Urothelium cell line (cell line): ENCODE data around the gene ABTB2.

ENCODE experiments used
- DNase-seq: peaks from one replicate; pipeline ENCODE4 v3.0.0; 2011; ENCODE audit warnings: low spot score, mixed read lengths
- FAIRE-seq: peaks from 2 replicates; lab custom pipeline; 2011; peaks lifted over from hg19 to GRCh38; lab: Jason Lieb, UNC

The ABTB2 gene

DNA sequence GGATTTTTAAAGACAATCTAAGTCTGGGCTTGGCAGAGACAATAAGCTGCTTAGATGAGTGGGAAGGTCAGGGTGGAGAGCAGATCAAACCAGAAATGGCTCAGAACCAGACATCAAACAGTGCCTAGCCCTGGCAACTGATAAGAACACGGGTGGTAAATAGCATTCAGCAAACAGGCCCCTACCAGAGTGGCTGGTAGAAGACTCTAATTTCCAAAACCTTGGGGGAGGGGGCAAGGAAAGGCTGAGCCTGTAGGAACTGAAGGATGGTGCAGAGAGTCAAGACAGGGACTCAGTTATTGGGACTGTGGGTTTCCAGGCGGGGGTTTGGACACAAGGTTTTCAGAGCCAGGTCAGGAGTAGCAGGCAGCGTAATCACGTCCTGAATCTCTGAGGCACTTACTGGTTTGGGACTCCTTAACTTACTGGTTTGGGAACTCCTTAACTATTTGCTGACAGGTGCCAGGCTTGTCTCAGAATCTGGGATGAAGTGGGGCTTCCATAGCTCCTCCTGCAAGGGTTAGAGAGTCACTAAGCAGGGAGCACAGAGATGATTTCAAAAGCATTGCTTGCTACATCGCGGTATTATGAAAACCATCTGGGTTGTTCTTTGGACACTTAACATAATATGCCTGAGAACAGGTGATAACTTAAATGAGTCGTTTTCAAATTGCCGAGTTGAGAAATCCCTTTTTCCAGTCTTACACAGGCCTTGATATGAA lies 5.7 kb upstream of the ABTB2 start:
- FAIRE-seq: no peak

DNA sequence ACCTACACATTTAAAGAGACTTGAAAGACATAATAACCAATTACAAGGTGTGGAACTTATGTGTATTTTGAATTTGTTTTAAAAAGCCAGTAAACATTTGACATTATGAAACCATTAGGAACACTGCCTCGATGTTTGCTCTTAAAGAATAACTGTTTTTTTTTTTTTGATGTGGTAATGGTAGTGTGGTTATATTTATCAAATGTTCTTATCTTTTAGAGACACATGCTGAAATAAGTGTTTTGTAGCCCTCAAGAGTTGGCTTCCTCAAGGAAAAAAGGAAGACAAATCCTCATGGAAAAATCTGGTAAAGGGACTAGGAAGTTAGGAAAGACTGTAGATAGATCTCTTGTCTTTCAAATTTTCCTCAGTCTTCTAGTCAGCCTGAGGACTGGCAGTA lies 2.2 kb upstream of the ABTB2 start:
- DNase-seq (no peak), FAIRE-seq (no peak)

More for the DNA sequence above, 5.7 kb upstream of the ABTB2 start:
- no peak for DNase-seq

DNA sequence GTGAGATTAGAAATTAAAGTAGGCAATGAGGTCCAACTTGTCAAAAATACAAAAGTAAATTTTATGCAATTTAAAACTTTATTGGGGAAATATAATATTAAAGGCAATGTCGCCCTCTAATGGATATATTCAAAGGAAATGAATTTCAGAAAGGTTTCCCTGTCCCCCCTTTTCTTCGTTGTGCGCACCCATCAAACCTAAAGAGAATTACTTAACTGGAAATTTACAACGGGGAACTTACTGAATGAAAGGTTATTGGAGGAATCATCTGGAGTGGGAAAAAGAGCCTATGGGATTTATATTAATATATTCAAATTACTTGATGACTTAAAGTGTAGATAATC lies 1.7 kb upstream of the ABTB2 start:
- FAIRE-seq: no peak
- no peak for DNase-seq

- DNase-seq: peak; percentile 63
- FAIRE-seq: peak; percentile 5
These were observed 1.1 kb upstream of the ABTB2 start for GRCh38 chr11:34358728-34359547.

GRCh38 chr11:34358258-34358727 lies 483 bp upstream of the ABTB2 start:
- FAIRE-seq (no peak), DNase-seq (no peak)

GRCh38 chr11:34356913-34357700 lies 703 bp downstream of the ABTB2 start:
- no peak for FAIRE-seq
- no peak for DNase-seq

DNA sequence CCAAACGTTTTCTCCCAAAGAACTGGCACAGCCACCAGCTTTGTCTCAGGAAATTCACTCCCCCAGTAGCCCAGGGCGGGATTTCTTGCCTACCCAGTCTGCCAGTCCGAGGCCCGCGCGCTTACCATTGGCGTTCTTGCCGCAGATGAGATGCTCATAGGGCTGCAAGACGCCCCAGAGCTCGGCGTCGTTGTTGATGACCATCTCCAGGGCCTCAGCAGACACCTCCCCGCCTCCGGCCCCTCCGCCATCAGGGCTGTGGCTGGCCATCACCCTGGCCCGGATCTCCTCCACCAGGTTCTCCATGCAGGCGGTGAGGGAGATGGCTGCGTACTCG lies 1.3 kb downstream of the ABTB2 start:
- FAIRE-seq (no peak), DNase-seq (no peak)

- DNase-seq (no peak), FAIRE-seq (no peak)
These were observed 1.7 kb downstream of the ABTB2 start for GRCh38 chr11:34356130-34356529.

GRCh38 chr11:34355726-34356125 lies 2.1 kb downstream of the ABTB2 start:
- DNase-seq: no peak
- FAIRE-seq: no peak

- no peak for FAIRE-seq
These were observed 3.0 kb downstream of the ABTB2 start for GRCh38 chr11:34354782-34355181.

DNA sequence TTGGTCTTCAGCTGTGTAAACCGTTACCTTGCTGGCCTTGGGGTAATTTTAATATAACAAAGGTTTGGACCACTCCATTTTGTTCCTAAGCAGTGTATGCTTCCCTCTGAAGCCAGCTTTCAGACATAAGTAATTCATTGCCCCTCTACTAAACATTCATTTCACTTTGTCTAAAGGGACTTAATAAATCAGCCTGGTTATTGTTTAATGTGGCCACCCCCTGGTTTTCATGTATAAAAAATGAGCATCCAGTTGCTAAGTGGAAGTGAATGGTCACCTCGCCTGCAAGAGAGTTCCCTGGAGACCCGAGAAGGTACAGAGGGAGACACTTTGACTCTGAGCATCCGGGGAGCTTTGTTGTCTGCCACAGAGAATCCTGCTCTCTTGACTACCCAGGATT lies 3.9 kb downstream of the ABTB2 start:
- DNase-seq: no peak
- FAIRE-seq: no peak

More at GRCh38 chr11:34354782-34355181, 3.0 kb downstream of the ABTB2 start:
- DNase-seq: no peak

DNA sequence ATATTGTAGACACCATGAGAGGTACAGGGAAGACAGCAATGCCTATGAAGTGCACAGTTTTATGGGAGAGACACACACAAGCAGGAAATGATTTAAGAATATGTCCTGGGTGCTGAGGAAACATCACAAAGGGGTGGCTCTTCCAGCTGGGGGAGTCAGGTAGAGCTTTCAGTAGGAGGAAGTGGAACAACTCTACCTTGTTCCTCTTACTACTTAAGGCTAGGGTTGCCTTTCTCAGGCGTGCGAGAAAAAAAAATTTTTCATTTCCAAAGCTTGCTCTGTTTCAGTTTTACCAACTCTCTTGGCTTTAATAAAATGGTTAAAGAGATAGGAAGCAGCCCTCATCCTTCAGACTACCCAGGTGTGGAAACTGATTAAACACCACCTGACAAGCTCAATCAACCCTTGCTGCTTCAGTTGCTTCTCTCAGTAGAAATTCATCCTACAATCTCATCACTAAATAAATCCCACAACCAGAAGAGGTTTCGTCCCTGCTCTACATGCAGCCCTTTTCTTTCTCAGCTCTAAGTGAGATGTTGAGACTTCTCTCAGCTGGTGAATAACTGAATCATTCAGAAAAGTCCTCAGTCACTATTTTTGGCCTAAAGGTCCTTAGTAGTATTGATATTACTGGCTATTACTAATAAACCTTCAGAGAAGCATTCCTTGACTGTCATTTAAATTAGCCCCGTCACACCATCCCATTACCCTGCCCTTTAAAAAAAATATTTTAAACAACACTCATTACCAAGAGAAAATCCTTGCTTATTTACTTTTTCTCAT lies 5.9 kb downstream of the ABTB2 start:
- DNase-seq (no peak), FAIRE-seq (no peak)

- FAIRE-seq: no peak
- no peak for DNase-seq
These were observed 6.8 kb downstream of the ABTB2 start for GRCh38 chr11:34351051-34351450.

DNA sequence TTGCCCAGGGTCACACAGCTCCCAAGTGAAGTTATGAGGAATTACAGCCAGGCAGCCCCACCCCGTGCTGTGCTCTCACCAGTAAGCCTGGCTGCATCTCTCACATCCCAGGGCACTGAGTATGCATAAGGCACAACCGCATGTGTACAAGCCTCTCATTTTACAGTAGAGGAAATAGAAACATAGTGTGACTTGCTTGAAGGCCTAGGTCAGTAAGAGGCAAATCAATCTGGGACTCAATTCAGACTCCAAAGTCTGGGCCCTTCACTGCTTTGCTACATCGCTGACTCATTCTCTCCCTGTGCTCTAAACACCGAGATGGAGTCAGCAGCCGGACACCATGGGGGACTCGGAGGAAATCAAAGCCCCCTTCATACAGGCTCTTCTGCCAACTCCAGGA lies 7.9 kb downstream of the ABTB2 start:
- no peak for DNase-seq
- no peak for FAIRE-seq

GRCh38 chr11:34348919-34349318 lies 8.9 kb downstream of the ABTB2 start:
- FAIRE-seq (no peak), DNase-seq (no peak)

DNA sequence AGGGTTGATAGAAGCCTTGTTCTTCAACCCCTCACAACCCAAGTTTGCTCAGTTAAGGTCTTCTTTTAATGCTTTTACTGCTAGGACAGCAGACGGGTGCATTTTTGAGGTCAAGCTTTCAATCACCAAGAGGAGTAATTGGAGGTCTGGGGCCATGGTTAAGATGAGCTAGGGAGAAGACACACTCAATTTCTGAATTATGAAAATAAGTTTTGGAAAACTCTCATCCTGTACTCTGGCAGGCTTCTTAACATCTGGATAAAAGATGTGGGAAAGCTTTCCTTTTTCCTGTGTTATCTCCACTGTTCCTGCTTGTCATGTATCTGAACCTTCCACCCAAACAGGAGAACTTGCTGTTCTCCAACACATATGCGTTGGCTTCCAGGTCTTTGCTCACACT lies 9.7 kb downstream of the ABTB2 start:
- DNase-seq: no peak
- no peak for FAIRE-seq

GRCh38 chr11:34346551-34346950 lies 11.3 kb downstream of the ABTB2 start:
- DNase-seq (no peak), FAIRE-seq (no peak)

DNA sequence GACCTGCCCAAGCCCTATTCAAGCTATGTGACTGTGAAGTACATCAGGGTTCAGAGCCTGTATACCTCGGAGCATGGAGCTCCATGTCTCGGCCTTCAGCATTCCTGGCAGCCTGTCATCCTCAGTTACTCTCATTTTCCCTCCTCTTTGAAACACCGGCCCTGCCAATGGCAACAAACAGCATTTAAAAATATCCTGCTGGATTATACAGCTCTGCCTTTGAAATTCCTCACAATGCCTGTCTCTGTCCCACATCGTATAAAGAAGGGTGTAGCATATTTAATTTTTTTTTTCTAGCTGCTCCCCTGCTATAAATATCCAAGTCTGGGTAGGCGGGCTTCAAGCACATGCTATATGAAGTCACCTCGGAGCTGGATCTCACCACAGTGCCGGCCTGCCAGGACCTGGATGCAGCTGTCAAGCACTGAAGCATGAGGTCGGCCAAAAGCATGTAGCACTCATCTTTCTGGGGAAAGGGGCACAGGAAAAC lies 11.8 kb downstream of the ABTB2 start:
- FAIRE-seq (no peak), DNase-seq (no peak)

DNA sequence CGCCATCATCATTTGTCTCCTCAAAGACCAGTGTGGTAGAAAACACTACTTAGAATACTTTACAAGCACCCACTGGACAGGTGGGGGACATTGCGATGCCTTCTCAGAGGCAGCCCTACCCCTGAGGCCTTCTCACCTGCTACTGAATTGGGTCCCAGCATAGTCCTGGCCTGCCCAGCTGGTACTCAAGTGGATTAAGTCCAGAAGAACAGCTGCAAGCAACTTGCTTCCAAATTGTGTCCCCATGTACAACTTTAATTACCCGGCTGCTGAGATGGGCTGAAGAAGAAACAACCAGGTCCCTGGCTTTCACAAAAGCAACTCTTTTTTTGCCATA lies 12.3 kb downstream of the ABTB2 start:
- FAIRE-seq (no peak), DNase-seq (no peak)

DNA sequence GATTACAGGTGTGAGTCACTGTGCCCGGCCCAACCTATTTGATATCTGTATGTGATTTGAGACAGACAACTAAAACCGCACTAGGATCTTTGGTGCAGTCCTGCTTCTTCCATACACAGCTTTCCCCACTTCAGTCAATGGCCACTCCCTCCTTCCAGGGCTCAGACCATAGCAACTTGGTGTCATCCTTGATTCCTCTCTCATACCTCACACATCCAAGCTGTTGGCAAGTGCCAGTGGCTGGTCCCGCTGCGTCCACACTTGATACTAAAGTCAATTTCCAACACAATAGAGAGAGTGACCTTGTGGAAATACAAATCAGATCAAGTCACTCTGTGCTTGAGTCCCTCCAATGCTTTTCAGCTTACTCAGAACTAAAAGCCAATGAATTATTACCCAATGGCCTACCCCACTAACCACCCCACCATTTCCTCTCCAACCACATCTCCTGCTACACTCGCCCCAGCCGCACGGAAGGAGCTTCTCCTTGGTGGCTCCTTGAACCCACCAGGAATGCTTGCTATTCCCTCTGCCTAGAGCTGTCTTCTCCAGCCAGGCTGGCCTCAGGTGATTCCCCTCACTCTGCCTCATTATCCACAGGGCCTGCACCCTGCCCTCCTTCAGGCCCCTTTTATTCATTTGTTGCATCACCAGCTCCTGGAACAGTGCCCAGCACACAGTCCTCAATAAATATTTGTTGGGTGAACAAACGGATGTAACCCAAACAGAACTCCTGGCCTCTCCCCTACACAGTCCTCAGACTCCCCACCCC lies 12.9 kb downstream of the ABTB2 start:
- DNase-seq (peak; percentile 75), FAIRE-seq (peak; percentile 35)
